Right ventricle myocardium superior (tissue), 1 donor: ENCODE results near the gene CCDC30. TPM values are rescaled to one million over a fixed set of nuclear protein-coding genes. Genes with fewer than 3 reads are reported as not detected.
"Not testable (repeated sequence)": the region's sequence is repeated elsewhere in the genome, so short reads cannot be mapped to it uniquely, and the experiment has no call there.

Experiments
- ATAC-seq: fragments of 200-7000 bp; cut with Tn5 transposase; one replicate; pipeline ENCODE4 v1.9.1; 2020; ENCODE audit warnings: mild to moderate bottlenecking; ENCODE audit not compliant: poor library complexity
- DNase-seq: peaks from one replicate; pipeline ENCODE4 v3.0.0-alpha.2; 2020
- intact Hi-C: fragments of 100-400 bp; cut with DNase I; formaldehyde crosslinking; loops from one replicate; pipeline ENCODE4 v1.11.2; 2022
- total RNA-seq: library from RNA; stranded (reverse); fragmentation: NEBNext Ultra II Directional; extraction: Animal tissue kit (Norgen Biotek cat#: 25700); gene quantifications from one replicate; pipeline ENCODE4 v1.2.1, GENCODE V29; 2021
- donor health status: DM: no; HTN: yes; CAD: no; lungs with severe emphysema.

CCDC30 gene
- total RNA-seq, 1 donor from 2014 or later = 1.5 TPM

GRCh38 chr1:42593486-42594100 lies 130.5 kb downstream of the CCDC30 start:
- no peak for DNase-seq
- ATAC-seq = no peak
- intact Hi-C loops = no loop called here

- DNase-seq (no peak), ATAC-seq (no peak)
- intact Hi-C loops = no loop called here
Observed at GRCh38 chr1:42601472-42601871, 138.4 kb downstream of the CCDC30 start.

- DNase-seq = no peak
- intact Hi-C loops = no loop called here
Observed at GRCh38 chr1:42613803-42614131, 150.7 kb downstream of the CCDC30 start.

GRCh38 chr1:42618866-42619265 lies 155.8 kb downstream of the CCDC30 start:
- intact Hi-C loops = no loop called here
- ATAC-seq (no peak), DNase-seq (no peak)

More at GRCh38 chr1:42613803-42614131, 150.7 kb downstream of the CCDC30 start:
- no peak for ATAC-seq

GRCh38 chr1:42620307-42620706 lies 157.2 kb downstream of the CCDC30 start:
- ATAC-seq (no peak), DNase-seq (no peak)
- intact Hi-C loops = no loop called here

GRCh38 chr1:42621180-42621579 lies 158.1 kb downstream of the CCDC30 start:
- intact Hi-C loops, DNase-seq, ATAC-seq: not testable (repeated sequence)

- DNase-seq, ATAC-seq, intact Hi-C loops: not testable (repeated sequence)
Observed at GRCh38 chr1:42627205-42627604, 164.1 kb downstream of the CCDC30 start.

GRCh38 chr1:42639116-42639515 lies 176.0 kb downstream of the CCDC30 start:
- ATAC-seq (no peak), DNase-seq (no peak)
- intact Hi-C loops = no loop called here

GRCh38 chr1:42646056-42646455 lies 183.0 kb downstream of the CCDC30 start:
- ATAC-seq (no peak), DNase-seq (no peak)
- intact Hi-C loops = no loop called here

- intact Hi-C loops = no loop called here
- ATAC-seq (no peak), DNase-seq (no peak)
Observed at GRCh38 chr1:42657201-42657600, 194.1 kb downstream of the CCDC30 start.

GRCh38 chr1:42657981-42658876 lies 195.1 kb downstream of the CCDC30 start, which contains the start of gene PPIH:
Gene PPIH (plus strand): TSS chr1:42658423. CDS start chr1:42658447, 24 bp downstream.
- ATAC-seq = peak; percentile 100
- intact Hi-C loops = no loop called here
- DNase-seq = peak; percentile 97

- no peak for DNase-seq
- intact Hi-C loops = no loop called here
- peak; percentile 14 for ATAC-seq
Observed at GRCh38 chr1:42658877-42659337, 195.8 kb downstream of the CCDC30 start.

GRCh38 chr1:42660907-42661500 lies 197.9 kb downstream of the CCDC30 start:
- intact Hi-C loops = no loop called here

GRCh38 chr1:42669936-42670335 lies 206.8 kb downstream of the CCDC30 start:
- DNase-seq (no peak), ATAC-seq (no peak)
- intact Hi-C loops = no loop called here

More at GRCh38 chr1:42660907-42661500, 197.9 kb downstream of the CCDC30 start:
- ATAC-seq = no peak
- DNase-seq = no peak

GRCh38 chr1:42670425-42670824 lies 207.3 kb downstream of the CCDC30 start:
- intact Hi-C loops = no loop called here
- no peak for ATAC-seq
- DNase-seq = no peak

GRCh38 chr1:42674214-42674613 lies 211.1 kb downstream of the CCDC30 start:
- DNase-seq (no peak), ATAC-seq (peak; percentile 67)
- intact Hi-C loops = no loop called here

- intact Hi-C loops = no loop called here
- DNase-seq (no peak), ATAC-seq (peak; percentile 95)
Observed at GRCh38 chr1:42674682-42675081, 211.6 kb downstream of the CCDC30 start.

- ATAC-seq (no peak), DNase-seq (no peak)
- intact Hi-C loops = no loop called here
Observed at GRCh38 chr1:42675467-42675866, 212.4 kb downstream of the CCDC30 start.

GRCh38 chr1:42676534-42677087 lies 213.5 kb downstream of the CCDC30 start:
- peak; percentile 46 for ATAC-seq
- intact Hi-C loops = no loop called here
- DNase-seq = peak; percentile 57
